HEK293 (cell line): Measurements from ENCODE around the gene SNX20.

Experiments
- CTCF ChIA-PET: fragments of 350-600 bp; formaldehyde crosslinking; extraction: SDS; loops from one replicate; lab custom pipeline; 2021; ENCODE audit warnings: antibody characterized with exemption; lab: Yijun Ruan, JAX
- POLR2A ChIA-PET: fragments of 300-600 bp; formaldehyde crosslinking; extraction: SDS; loops from one replicate; lab custom pipeline; 2020; ENCODE audit warnings: antibody characterized with exemption, inconsistent platforms; lab: Yijun Ruan, JAX
- H3K27ac ChIP-seq: fragments of 200-500 bp; sonication (Bioruptor generic); 2 replicates; pipeline ENCODE4 v1.5.1; 2014; ENCODE audit warnings: low read depth, low read length, control low read depth, inconsistent platforms; ENCODE audit errors: extremely low read depth
- H3K36me3 ChIP-seq, 2 experiments: fragments of 200-500 bp in 1 of 2; sonication (Bioruptor generic) in 1 of 2; 1 replicate in 1 of 2; 2 replicates in 1 of 2; pipeline ENCODE4 v1.5.1; 2014 to 2017; ENCODE audit warnings: inconsistent platforms in 2 of 2, low read length in 2 of 2; ENCODE audit not compliant: control insufficient read depth in 2 of 2, insufficient read depth in 1 of 2
- H3K4me1 ChIP-seq: fragments of 200-500 bp; sonication (Bioruptor generic); 2 replicates; pipeline ENCODE4 v1.5.1; 2014; ENCODE audit warnings: mild to moderate bottlenecking, low read length, inconsistent platforms; ENCODE audit not compliant: control insufficient read depth, insufficient read depth
- H3K4me3 ChIP-seq: 2 replicates; pipeline ENCODE4 v1.5.1; 2011; ENCODE audit warnings: low read depth, mild to moderate bottlenecking, control low read depth, low read length, moderate library complexity
- H3K9me3 ChIP-seq: fragments of 200-500 bp; sonication (Bioruptor generic); 2 replicates; pipeline ENCODE4 v1.5.1; 2014; ENCODE audit warnings: low read depth, low read length, inconsistent platforms; ENCODE audit not compliant: control insufficient read depth, insufficient read depth
- BCL6B ChIP-seq: fragments of 450-650 bp; formaldehyde crosslinking; IDR thresholded peaks from 2 replicates; pipeline ENCODE4 v1.5.1; 2017; ENCODE audit warnings: missing biosample characterization, missing genetic modification characterization
- GFI1B ChIP-seq: fragments of 450-650 bp; formaldehyde crosslinking; IDR thresholded peaks from 2 replicates; pipeline ENCODE4 v1.5.1; 2016; ENCODE audit warnings: missing biosample characterization, missing genetic modification characterization
- HIC1 ChIP-seq: fragments of 450-650 bp; formaldehyde crosslinking; IDR thresholded peaks from 2 replicates; pipeline ENCODE4 v1.5.1; 2016; ENCODE audit warnings: missing biosample characterization, missing genetic modification characterization
- HOXC10 ChIP-seq: sonication (generic); formaldehyde crosslinking; IDR thresholded peaks from 2 replicates; pipeline ENCODE4 v1.8.1; 2023; ENCODE audit warnings: mild to moderate bottlenecking, missing genetic modification reagents
- SCRT2 ChIP-seq: fragments of 450-650 bp; formaldehyde crosslinking; IDR thresholded peaks from 2 replicates; pipeline ENCODE4 v1.5.1; 2016; ENCODE audit warnings: missing biosample characterization, missing genetic modification characterization
- TRIM28 ChIP-seq: IDR thresholded peaks from 2 replicates; pipeline ENCODE4 v1.6.1; 2011; ENCODE audit warnings: low read length, control low read depth, borderline replicate concordance
- ZFP41 ChIP-seq: fragments of 450-650 bp; formaldehyde crosslinking; IDR thresholded peaks from 2 replicates; pipeline ENCODE4 v1.5.1; 2016; ENCODE audit warnings: missing biosample characterization, missing genetic modification characterization, borderline replicate concordance
- ZFP69B ChIP-seq: fragments of 450-650 bp; formaldehyde crosslinking; IDR thresholded peaks from 2 replicates; pipeline ENCODE4 v1.5.1; 2016; ENCODE audit warnings: missing biosample characterization, missing genetic modification characterization
- ZNF132 ChIP-seq: fragments of 450-650 bp; formaldehyde crosslinking; IDR thresholded peaks from 2 replicates; pipeline ENCODE4 v1.5.1; 2017; ENCODE audit warnings: missing biosample characterization, missing genetic modification characterization, borderline replicate concordance
- ZNF169 ChIP-seq: fragments of 450-650 bp; formaldehyde crosslinking; IDR thresholded peaks from 2 replicates; pipeline ENCODE4 v1.5.1; 2016; ENCODE audit warnings: missing biosample characterization, missing genetic modification characterization
- ZNF266 ChIP-seq: fragments of 450-650 bp; formaldehyde crosslinking; IDR thresholded peaks from 2 replicates; pipeline ENCODE4 v1.5.1; 2016; ENCODE audit warnings: missing biosample characterization, missing genetic modification characterization, low read depth
- ZNF416 ChIP-seq: fragments of 450-650 bp; formaldehyde crosslinking; IDR thresholded peaks from 2 replicates; pipeline ENCODE4 v1.5.1; 2016; ENCODE audit warnings: missing biosample characterization, missing genetic modification characterization
- ZNF518A ChIP-seq: fragments of 450-650 bp; formaldehyde crosslinking; conservative IDR thresholded peaks from 2 replicates; pipeline ENCODE4 v1.5.1; 2016; ENCODE audit warnings: low read depth, missing biosample characterization, missing genetic modification characterization
- ZNF529 ChIP-seq: fragments of 450-650 bp; formaldehyde crosslinking; IDR thresholded peaks from 2 replicates; pipeline ENCODE4 v1.5.1; 2017; ENCODE audit warnings: missing genetic modification characterization, missing biosample characterization; ENCODE audit not compliant: insufficient replicate concordance
- ZNF571 ChIP-seq: fragments of 450-650 bp; formaldehyde crosslinking; IDR thresholded peaks from 2 replicates; pipeline ENCODE4 v1.5.0; 2017; ENCODE audit warnings: missing biosample characterization, missing genetic modification characterization
- ZNF664 ChIP-seq: fragments of 450-650 bp; formaldehyde crosslinking; IDR thresholded peaks from 2 replicates; pipeline ENCODE4 v1.5.1; 2016; ENCODE audit warnings: missing biosample characterization, missing genetic modification characterization

Gene SNX20

GRCh38 chr16:50631985-50632576 lies 49.0 kb downstream of the SNX20 start:
- H3K9me3 ChIP-seq = no peaks in the 10 kb centered on the region
- no peak for TF ChIP-seq GFI1B (tag by site-specific recombination)
- TF ChIP-seq TRIM28 = no peak
- TF ChIP-seq ZNF266 (tag by site-specific recombination) = no peak
- no peak for TF ChIP-seq BCL6B (tag by site-specific recombination)
- no peak for TF ChIP-seq ZNF571 (tag by site-specific recombination)
- no peak for TF ChIP-seq ZNF169 (tag by site-specific recombination)
- no peak for TF ChIP-seq HOXC10 (CRISPR knock-in tag)
- TF ChIP-seq ZNF416 = no peak
- TF ChIP-seq ZFP69B (tag by site-specific recombination) = no peak
- no peak for TF ChIP-seq ZNF529
- no peak for TF ChIP-seq ZNF518A (tag by site-specific recombination)
- no peak for TF ChIP-seq ZFP41
- no peak for TF ChIP-seq ZNF664 (tag by site-specific recombination)
- TF ChIP-seq ZNF132 (tag by site-specific recombination) = no peak
- H3K27ac ChIP-seq = no peak overlapping the region
- POLR2A ChIA-PET = no interaction called here
- CTCF ChIA-PET = no interaction called here
- no peaks in the 10 kb centered on the region for H3K4me1 ChIP-seq
- no peaks in the 10 kb centered on the region for H3K36me3 ChIP-seq
- no peak overlapping the region for H3K4me3 ChIP-seq

GRCh38 chr16:50631249-50631984 lies 49.7 kb downstream of the SNX20 start:
- Histone ChIP-seq H3K4me1 (no peaks in the 10 kb centered on the region), H3K9me3 (no peaks in the 10 kb centered on the region), H3K4me3 (no peak overlapping the region), H3K27ac (no peak overlapping the region), H3K36me3 (no peaks in the 10 kb centered on the region)
- TF ChIP-seq HIC1 (tag by site-specific recombination) (no peak), SCRT2 (tag by site-specific recombination) (peak; percentile 42; the same call in 1 of the 2 replicates)
- CTCF ChIA-PET = no interaction called here
- POLR2A ChIA-PET = no interaction called here
